GM18498 (cell line): Measurements from ENCODE around the gene BDKRB1.

Source experiments
- ATAC-seq: cut with Tn5 transposase; IDR thresholded peaks from one replicate; pipeline ENCODE4 v1.9.1; 2021; ENCODE audit warnings: mild to moderate bottlenecking, moderate library complexity; ENCODE audit not compliant: unreplicated experiment

The BDKRB1 gene

GRCh38 chr14:96277890-96278289, 21.9 kb downstream of the BDKRB1 start:
- no peak for ATAC-seq

GRCh38 chr14:96279564-96279963, 23.6 kb downstream of the BDKRB1 start:
- ATAC-seq, result no peak

- no peak for ATAC-seq
Observed at GRCh38 chr14:96280104-96280503, 24.1 kb downstream of the BDKRB1 start.

GRCh38 chr14:96281486-96281885, 25.5 kb downstream of the BDKRB1 start:
- no peak for ATAC-seq

- ATAC-seq, result no peak
Observed at GRCh38 chr14:96284008-96284407, 28.0 kb downstream of the BDKRB1 start.

GRCh38 chr14:96284430-96284829, 28.4 kb downstream of the BDKRB1 start:
- ATAC-seq, result no peak

GRCh38 chr14:96285667-96286066, 29.7 kb downstream of the BDKRB1 start:
- no peak for ATAC-seq

- no peak for ATAC-seq
Observed at GRCh38 chr14:96286251-96286650, 30.2 kb downstream of the BDKRB1 start.

GRCh38 chr14:96287856-96288255, 31.8 kb downstream of the BDKRB1 start:
- no peak for ATAC-seq

GRCh38 chr14:96294246-96294645, 38.2 kb downstream of the BDKRB1 start:
- no peak for ATAC-seq

GRCh38 chr14:96297000-96297399, 41.0 kb downstream of the BDKRB1 start:
- no peak for ATAC-seq

- ATAC-seq, result no peak
Observed at GRCh38 chr14:96297997-96298515, 42.0 kb downstream of the BDKRB1 start.

- no peak for ATAC-seq
Observed at GRCh38 chr14:96299441-96299840, 43.4 kb downstream of the BDKRB1 start.

GRCh38 chr14:96303981-96304380, 48.0 kb downstream of the BDKRB1 start:
- ATAC-seq, result no peak

GRCh38 chr14:96304956-96305355, 48.9 kb downstream of the BDKRB1 start:
- ATAC-seq, result no peak

GRCh38 chr14:96307434-96307833, 51.4 kb downstream of the BDKRB1 start:
- no peak for ATAC-seq

GRCh38 chr14:96309133-96309895, 53.3 kb downstream of the BDKRB1 start:
- ATAC-seq, result no peak

GRCh38 chr14:96309896-96310330, 53.9 kb downstream of the BDKRB1 start:
- ATAC-seq, result no peak

- no peak for ATAC-seq
Observed at GRCh38 chr14:96310906-96311305, 54.9 kb downstream of the BDKRB1 start.
